ENCODE measurements around the gene MUC3A.

The MUC3A gene

DNA sequence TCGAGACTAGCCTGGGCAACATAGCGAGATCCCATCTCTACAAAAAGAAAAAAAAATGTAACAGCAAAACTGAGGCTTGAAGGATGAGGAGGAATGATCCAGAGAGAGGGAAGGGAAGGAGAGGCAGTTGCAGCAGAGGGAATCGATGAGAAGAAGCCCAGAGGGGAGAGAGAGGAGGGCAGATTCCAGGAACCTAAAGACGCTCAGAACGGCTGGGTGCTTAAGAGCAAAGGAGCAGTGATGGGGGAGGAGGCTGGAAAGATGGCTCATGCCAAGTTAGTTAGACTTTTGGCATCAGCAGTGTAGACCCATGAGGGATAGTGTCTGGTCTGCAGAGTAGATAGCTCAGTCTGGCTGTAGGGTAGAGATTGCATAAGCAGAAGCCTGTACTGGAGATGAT, 60.3 kb downstream of the MUC3A start:
- intact Hi-C loops (cut with DNase I): no loop called here
- no peak for DNase-seq

- peak in 2 of 10 donors; percentile 49 to 58 for DNase-seq
- intact Hi-C loops (cut with DNase I): no loop called here
These were observed 63.6 kb downstream of the MUC3A start for GRCh38 chr7:101012931-101013330.

DNA sequence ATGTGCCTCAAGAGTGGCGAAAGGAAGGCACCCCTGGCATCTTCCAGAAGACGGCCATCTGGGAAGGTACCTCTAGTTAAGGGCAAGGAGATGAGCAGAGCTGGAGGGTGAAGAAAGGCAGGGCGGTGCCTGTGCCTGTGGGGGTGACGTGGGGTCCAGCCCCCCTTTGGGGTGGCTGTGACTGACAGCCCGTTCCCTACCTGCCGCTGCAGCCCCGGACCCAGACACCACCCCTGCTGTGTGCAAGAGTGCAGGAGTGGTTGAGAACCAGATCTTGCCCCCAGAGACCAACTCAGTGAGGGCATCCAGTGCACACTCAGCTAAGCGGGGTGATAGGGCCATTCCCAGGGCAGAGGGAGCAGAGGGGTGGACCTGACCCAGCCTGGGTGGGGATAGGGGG, 66.3 kb downstream of the MUC3A start:
- intact Hi-C loops (cut with DNase I): no loop called here
- peak in 2 of 10 donors; percentile 22 to 42 for DNase-seq

- peak in 8 of 10 donors; percentile 11 to 91 (median 39) for DNase-seq
- intact Hi-C loops (cut with DNase I): no loop called here
These were observed 67.9 kb downstream of the MUC3A start for GRCh38 chr7:101017064-101017777.

All from posterior cingulate gyrus (tissue), 11 donors.